Panc1 (cell line): Measurements from ENCODE around the gene CFP. TPM values are rescaled to one million over a fixed set of nuclear protein-coding genes. Genes with fewer than 3 reads are reported as not detected.

Experiments
- ATAC-seq: fragments of 200-7000 bp; cut with Tn5 transposase; 2 replicates; pipeline ENCODE4 v1.9.1; 2020; ENCODE audit warnings: mild to moderate bottlenecking, moderate library complexity
- BruUV-seq: library from RNA; stranded (reverse); fragments of 400-500 nt; replicated peaks from 2 replicates; lab custom pipeline; 2021; lab: Mats Ljungman, UMichigan
- CTCF ChIA-PET: fragments of 300-600 bp; sonication (Branson Sonifier 250); formaldehyde crosslinking; loops from one replicate; lab custom pipeline; 2022; ENCODE audit warnings: antibody characterized with exemption; lab: Charles Lee
- POLR2A ChIA-PET: fragments of 300-600 bp; sonication (Branson Sonifier 250); formaldehyde crosslinking; loops from one replicate; lab custom pipeline; 2022; ENCODE audit warnings: antibody characterized with exemption; lab: Charles Lee
- DNase-seq: peaks from one replicate; pipeline ENCODE4 v3.0.0-alpha.2; 2010; ENCODE audit warnings: low read depth, low spot score
- H3K27ac ChIP-seq: 2 replicates; pipeline ENCODE4 v1.5.1; 2011; ENCODE audit warnings: mild to moderate bottlenecking, low read length, inconsistent platforms
- H3K27me3 ChIP-seq: fragments of 200-500 bp; sonication (Bioruptor generic); 2 replicates; pipeline ENCODE4 v1.6.0; 2014; ENCODE audit warnings: low read length, inconsistent platforms; ENCODE audit not compliant: control insufficient read depth, insufficient read depth
- H3K36me3 ChIP-seq: fragments of 200-500 bp; sonication (Bioruptor generic); 2 replicates; pipeline ENCODE4 v1.5.1; 2014; ENCODE audit warnings: inconsistent platforms, mild to moderate bottlenecking, low read length, moderate library complexity; ENCODE audit not compliant: control insufficient read depth, insufficient read depth
- H3K4me1 ChIP-seq: 2 replicates; pipeline ENCODE4 v1.5.1; 2011; ENCODE audit warnings: inconsistent platforms, mild to moderate bottlenecking, low read length, moderate library complexity; ENCODE audit not compliant: control insufficient read depth, insufficient read depth
- H3K4me3 ChIP-seq, 2 experiments: 2 replicates each; pipeline ENCODE4 v1.5.1; 2011 to 2012; ENCODE audit warnings: low read depth in 2 of 2, low read length in 2 of 2, mild to moderate bottlenecking in 2 of 2, inconsistent platforms in 1 of 2, moderate library complexity in 1 of 2
- H3K9me3 ChIP-seq: fragments of 200-500 bp; sonication (Bioruptor generic); 2 replicates; pipeline ENCODE4 v1.5.1; 2014; ENCODE audit warnings: low read depth, mild to moderate bottlenecking, inconsistent platforms, low read length, moderate library complexity; ENCODE audit not compliant: control insufficient read depth, insufficient read depth
- CTCF ChIP-seq: fragments of 450-650 bp; IDR thresholded peaks from 2 replicates; pipeline ENCODE4 v1.5.1; 2017; ENCODE audit warnings: mild to moderate bottlenecking
- POLR2AphosphoS5 ChIP-seq: IDR thresholded peaks from 2 replicates; pipeline ENCODE4 v1.6.1; 2012; ENCODE audit warnings: mild to moderate bottlenecking, low read depth, low read length, moderate library complexity
- SIN3A ChIP-seq: IDR thresholded peaks from 2 replicates; pipeline ENCODE4 v1.6.1; 2012; ENCODE audit warnings: low read depth, mild to moderate bottlenecking, low read length, moderate library complexity, borderline replicate concordance; ENCODE audit not compliant: insufficient read depth
- TCF7L2 ChIP-seq: IDR thresholded peaks from 2 replicates; pipeline ENCODE4 v1.6.1; 2011; ENCODE audit warnings: mild to moderate bottlenecking, low read depth, low read length, inconsistent platforms
- in situ Hi-C: cut with HindIII; loops from 2 replicates; pipeline ENCODE4 v1.10.0; 2016; ENCODE audit warnings: low sequenced_read_pairs, low pct_unique_long_range_greater_than_20kb
- intact Hi-C: fragments of 100-400 bp; cut with micrococcal nuclease; formaldehyde crosslinking; loops from one replicate; pipeline ENCODE4 v1.10.0; 2022; ENCODE audit not compliant: unreplicated experiment
- total RNA-seq: library from RNA; stranded (reverse); gene quantifications from one replicate; pipeline ENCODE4 v1.2.1, GENCODE V29; 2021; ENCODE audit not compliant: unreplicated experiment
- TF ChIP-seq, protein P1 (sequence below), 2 experiments: IDR thresholded peaks; 2 replicates each; pipeline ENCODE4 v1.6.1; 2011 to 2012; ENCODE audit warnings: low read depth in 2 of 2, control low read depth in 1 of 2, low read length in 1 of 2, mild to moderate bottlenecking in 1 of 2, moderate library complexity in 1 of 2; ENCODE audit not compliant: insufficient read depth in 1 of 2

Gene CFP
- total RNA-seq, 1 experiment from 2014 or later = 0.59 TPM

- CTCF ChIA-PET = no interaction called here
- POLR2A ChIA-PET = no interaction called here
- in situ Hi-C loops = no loop called here
Observed at GRCh38 chrX:47586043-47586787, 43.5 kb downstream of the CFP start.

GRCh38 chrX:47585273-47585672 is 44.5 kb downstream of the CFP start:
- Histone ChIP-seq H3K27ac (no peak overlapping the region), H3K4me3 (no peak overlapping the region), H3K4me1 (no peaks in the 10 kb centered on the region), H3K9me3 (no peaks in the 10 kb centered on the region), H3K27me3 (no peaks in the 10 kb centered on the region), H3K36me3 (no peaks in the 10 kb centered on the region)
- intact Hi-C loops (no loop called here), in situ Hi-C loops (no loop called here)
- no peak for DNase-seq
- ATAC-seq = no peak
- ChIA-PET CTCF (no interaction called here), POLR2A (interaction anchor here (0.6 kb wide), 1 partner anchor 17 kb away, joined by 3 read pairs; no protein-coding TSS in a partner anchor)
- TF ChIP-seq SIN3A = no peak
- no TSS peak for BruUV-seq

More at GRCh38 chrX:47586043-47586787, 43.5 kb downstream of the CFP start:
- DNase-seq (no peak), ATAC-seq (no peak)
- Histone ChIP-seq H3K4me1 (no peaks in the 10 kb centered on the region), H3K9me3 (no peaks in the 10 kb centered on the region), H3K36me3 (no peaks in the 10 kb centered on the region), H3K4me3 (no peak overlapping the region), H3K27me3 (no peaks in the 10 kb centered on the region), H3K27ac (no peak overlapping the region)
- intact Hi-C loops = no loop called here
- TF ChIP-seq POLR2AphosphoS5 (no peak), TCF7L2 (no peak), CTCF (no peak), SIN3A (no peak)
- TF ChIP-seq, protein P1, sequence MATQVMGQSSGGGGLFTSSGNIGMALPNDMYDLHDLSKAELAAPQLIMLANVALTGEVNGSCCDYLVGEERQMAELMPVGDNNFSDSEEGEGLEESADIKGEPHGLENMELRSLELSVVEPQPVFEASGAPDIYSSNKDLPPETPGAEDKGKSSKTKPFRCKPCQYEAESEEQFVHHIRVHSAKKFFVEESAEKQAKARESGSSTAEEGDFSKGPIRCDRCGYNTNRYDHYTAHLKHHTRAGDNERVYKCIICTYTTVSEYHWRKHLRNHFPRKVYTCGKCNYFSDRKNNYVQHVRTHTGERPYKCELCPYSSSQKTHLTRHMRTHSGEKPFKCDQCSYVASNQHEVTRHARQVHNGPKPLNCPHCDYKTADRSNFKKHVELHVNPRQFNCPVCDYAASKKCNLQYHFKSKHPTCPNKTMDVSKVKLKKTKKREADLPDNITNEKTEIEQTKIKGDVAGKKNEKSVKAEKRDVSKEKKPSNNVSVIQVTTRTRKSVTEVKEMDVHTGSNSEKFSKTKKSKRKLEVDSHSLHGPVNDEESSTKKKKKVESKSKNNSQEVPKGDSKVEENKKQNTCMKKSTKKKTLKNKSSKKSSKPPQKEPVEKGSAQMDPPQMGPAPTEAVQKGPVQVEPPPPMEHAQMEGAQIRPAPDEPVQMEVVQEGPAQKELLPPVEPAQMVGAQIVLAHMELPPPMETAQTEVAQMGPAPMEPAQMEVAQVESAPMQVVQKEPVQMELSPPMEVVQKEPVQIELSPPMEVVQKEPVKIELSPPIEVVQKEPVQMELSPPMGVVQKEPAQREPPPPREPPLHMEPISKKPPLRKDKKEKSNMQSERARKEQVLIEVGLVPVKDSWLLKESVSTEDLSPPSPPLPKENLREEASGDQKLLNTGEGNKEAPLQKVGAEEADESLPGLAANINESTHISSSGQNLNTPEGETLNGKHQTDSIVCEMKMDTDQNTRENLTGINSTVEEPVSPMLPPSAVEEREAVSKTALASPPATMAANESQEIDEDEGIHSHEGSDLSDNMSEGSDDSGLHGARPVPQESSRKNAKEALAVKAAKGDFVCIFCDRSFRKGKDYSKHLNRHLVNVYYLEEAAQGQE (IDR thresholded peaks at IDR 0.05; ENCODE audit: insufficient read depth in 1 of 2, low read depth in 2 of 2, low read length in 1 of 2) = no peak
- BruUV-seq = no TSS peak

GRCh38 chrX:47584714-47585113 is 45.0 kb downstream of the CFP start:
- DNase-seq (no peak), ATAC-seq (no peak)
- ChIA-PET CTCF (no interaction called here), POLR2A (interaction anchor here (0.6 kb wide), 1 partner anchor 16 kb away, joined by 3 read pairs; no protein-coding TSS in a partner anchor)
- H3K27me3 ChIP-seq = no peaks in the 10 kb centered on the region
- no peak overlapping the region for H3K27ac ChIP-seq
- no peaks in the 10 kb centered on the region for H3K36me3 ChIP-seq
- BruUV-seq = no TSS peak
- TF ChIP-seq, protein P1 (IDR thresholded peaks at IDR 0.05; ENCODE audit: insufficient read depth in 1 of 2, low read depth in 2 of 2, low read length in 1 of 2) = no peak
- no peak for TF ChIP-seq POLR2AphosphoS5
- TF ChIP-seq TCF7L2 = no peak
- no peak for TF ChIP-seq SIN3A
- TF ChIP-seq CTCF = no peak
- intact Hi-C loops (no loop called here), in situ Hi-C loops (no loop called here)
- no peak overlapping the region for H3K4me3 ChIP-seq
- no peaks in the 10 kb centered on the region for H3K9me3 ChIP-seq
- no peaks in the 10 kb centered on the region for H3K4me1 ChIP-seq
